Endothelial cell of umbilical vein (primary cell): ENCODE results near the gene BRSK2. TPM values are rescaled to one million over a fixed set of nuclear protein-coding genes. Genes with fewer than 3 reads are reported as not detected.

ENCODE experiments used
- BruUV-seq: library from RNA; stranded (reverse); fragments of 400-500 nt; replicated peaks from 2 replicates; lab custom pipeline; 2021; lab: Mats Ljungman, UMichigan
- CTCF ChIA-PET: fragments of 300-600, 350-600 bp; sonication (Branson Sonifier 250); formaldehyde crosslinking; loops from one replicate; lab custom pipeline; 2021; ENCODE audit warnings: antibody characterized with exemption, inconsistent platforms; lab: Charles Lee
- POLR2A ChIA-PET: fragments of 300-600, 350-600 bp; sonication (Branson Sonifier 250); formaldehyde crosslinking; loops from one replicate; lab custom pipeline; 2021; ENCODE audit warnings: antibody characterized with exemption, inconsistent platforms; lab: Charles Lee
- DNase-seq: peaks from one replicate; pipeline ENCODE4 v3.0.0-alpha.2; 2011; ENCODE audit warnings: low read depth, low spot score
- FAIRE-seq: peaks from 2 replicates; lab custom pipeline; 2011; peaks lifted over from hg19 to GRCh38; lab: Jason Lieb, UNC
- H2AFZ ChIP-seq: 2 replicates; pipeline ENCODE4 v1.6.0; 2012; ENCODE audit warnings: low read depth, low read length, control low read depth, inconsistent platforms
- H3K27ac ChIP-seq: 2 replicates; pipeline ENCODE4 v1.5.1; 2011; ENCODE audit warnings: low read depth, mild to moderate bottlenecking, control low read depth, low read length, moderate library complexity; ENCODE audit not compliant: insufficient read depth
- H3K27me3 ChIP-seq, 2 experiments: 2 replicates each; pipeline versions ENCODE4 v1.6.0 to v1.6.1; 2011; ENCODE audit warnings: low read length in 2 of 2, mixed read lengths in 1 of 2; ENCODE audit not compliant: control insufficient read depth in 2 of 2, insufficient read depth in 2 of 2
- H3K36me3 ChIP-seq, 2 experiments: 2 replicates in 1 of 2; 3 replicates in 1 of 2; pipeline ENCODE4 v1.5.1; 2011; ENCODE audit warnings: low read length in 2 of 2, mild to moderate bottlenecking in 1 of 2, moderate library complexity in 1 of 2; ENCODE audit not compliant: control insufficient read depth in 2 of 2, insufficient read depth in 2 of 2; ENCODE audit errors: extremely low read depth in 1 of 2
- H3K4me1 ChIP-seq: 3 replicates; pipeline ENCODE4 v1.5.1; 2011; ENCODE audit warnings: mild to moderate bottlenecking, low read length; ENCODE audit not compliant: control insufficient read depth, insufficient read depth; ENCODE audit errors: extremely low read depth
- H3K4me2 ChIP-seq: 2 replicates; pipeline ENCODE4 v1.6.1; 2011; ENCODE audit warnings: low read length, control low read depth, mixed read lengths; ENCODE audit not compliant: insufficient read depth
- H3K4me3 ChIP-seq, 3 experiments: fragments of 200-600 bp in 1 of 3; sonication (generic), shearing (Covaris generic) in 1 of 3; replicated peaks in 1 of 3; 2 replicates each; pipeline ENCODE4 v1.5.1; 2011 to 2016; ENCODE audit warnings: control low read depth in 3 of 3, low read length in 3 of 3, mild to moderate bottlenecking in 2 of 3, inconsistent platforms in 1 of 3, low read depth in 1 of 3, moderate library complexity in 1 of 3; ENCODE audit not compliant: insufficient read depth in 1 of 3
- H3K79me2 ChIP-seq: 2 replicates; pipeline ENCODE4 v1.6.0; 2012; ENCODE audit warnings: low read length, inconsistent platforms; ENCODE audit not compliant: control insufficient read depth, insufficient read depth
- H3K9ac ChIP-seq: replicated peaks from 2 replicates; pipeline ENCODE3; 2011; ENCODE audit warnings: low read length, control low read depth; ENCODE audit not compliant: insufficient read depth; ENCODE audit errors: extremely low read depth
- H3K9me1 ChIP-seq: replicated peaks from 3 replicates; pipeline ENCODE4 v1.6.0; 2011; ENCODE audit warnings: mild to moderate bottlenecking, low read length; ENCODE audit not compliant: control insufficient read depth, insufficient read depth; ENCODE audit errors: extremely low read depth
- H3K9me3 ChIP-seq: replicated peaks from 2 replicates; pipeline ENCODE4 v1.5.1; 2012; ENCODE audit warnings: low read length, inconsistent platforms; ENCODE audit not compliant: control insufficient read depth, insufficient read depth
- H4K20me1 ChIP-seq: replicated peaks from 2 replicates; pipeline ENCODE3; 2011; ENCODE audit warnings: mild to moderate bottlenecking, low read length; ENCODE audit not compliant: control insufficient read depth, insufficient read depth; ENCODE audit errors: extremely low read depth
- EZH2 ChIP-seq: IDR thresholded peaks from 2 replicates; pipeline ENCODE4 v1.6.1; 2012; ENCODE audit warnings: borderline replicate concordance, low read depth, mild to moderate bottlenecking, moderate library complexity, low read length, inconsistent platforms; ENCODE audit not compliant: severe bottlenecking
- FOS ChIP-seq: IDR thresholded peaks from 2 replicates; pipeline ENCODE4 v1.6.1; 2011; ENCODE audit warnings: mild to moderate bottlenecking, low read length, moderate library complexity, borderline replicate concordance; ENCODE audit not compliant: insufficient read depth
- GATA2 ChIP-seq: IDR thresholded peaks from 2 replicates; pipeline ENCODE4 v1.7.0; 2011; ENCODE audit warnings: low read depth, mild to moderate bottlenecking, moderate library complexity, mixed read lengths, low read length; ENCODE audit not compliant: insufficient read length, insufficient read depth
- JUN ChIP-seq: IDR thresholded peaks from 2 replicates; pipeline ENCODE4 v1.6.1; 2011; ENCODE audit warnings: borderline replicate concordance, low read depth; ENCODE audit not compliant: insufficient read length, insufficient read depth
- MYC ChIP-seq: IDR thresholded peaks from one replicate; pipeline ENCODE4 v1.6.1; 2011; ENCODE audit warnings: mild to moderate bottlenecking, low read depth, low read length
- POLR2A ChIP-seq: IDR thresholded peaks from 2 replicates; pipeline ENCODE4 v1.6.1; 2012; ENCODE audit warnings: low read depth, mild to moderate bottlenecking, control low read depth, low read length
- POLR2AphosphoS5 ChIP-seq: IDR thresholded peaks from 2 replicates; pipeline ENCODE4 v1.6.1; 2012; ENCODE audit warnings: low read depth, mild to moderate bottlenecking, control low read depth, low read length, moderate library complexity; ENCODE audit not compliant: insufficient read depth
- dilution Hi-C: fragments of 300-500 bp; cut with MboI; formaldehyde crosslinking; loops from one replicate; pipeline ENCODE4 v1.15.0; 2019; ENCODE audit warnings: low sequenced_read_pairs; ENCODE audit not compliant: extremely low pct_ligation_motif_present
- intact Hi-C: fragments of 100-400 bp; cut with micrococcal nuclease; formaldehyde crosslinking; loops from one replicate; pipeline ENCODE4 v1.10.0; 2022
- polyA plus RNA-seq, 4 experiments: library from polyadenylated mRNA; depleted of rRNA in 3 of 4; stranded (reverse) in 3 of 4; unstranded in 1 of 4; fragments of >200 nt; gene quantifications; 2 replicates each; pipeline versions ENCODE4 v1.2.1 to v1.2.3, GENCODE V29; 2011 to 2012; ENCODE audit warnings: missing spikeins in 1 of 4
- total RNA-seq: library from RNA; stranded (reverse); gene quantifications from 2 replicates; pipeline ENCODE4 v1.2.3, GENCODE V29; 2021
- TF ChIP-seq, protein P1 (sequence below): IDR thresholded peaks from 2 replicates; pipeline ENCODE4 v1.6.1; 2011; ENCODE audit not compliant: insufficient read depth, insufficient read length
- TF ChIP-seq, protein P2 (sequence below), 2 donors: IDR thresholded peaks; 1 replicate in 1 of 2; 2 replicates in 1 of 2; pipeline ENCODE4 v1.5.1; 2011; ENCODE audit warnings: low read length in 2 of 2, mild to moderate bottlenecking in 2 of 2, moderate library complexity in 2 of 2, control low read depth in 1 of 2, inconsistent platforms in 1 of 2, low read depth in 1 of 2; ENCODE audit not compliant: insufficient read depth in 1 of 2; ENCODE audit errors: extremely low read depth in 1 of 2

The BRSK2 gene
- total and polyA plus RNA-seq, 2 donors (not counting 3 experiments of a cell fraction or from before 2014, with no cell fraction given), result 0.08 to 0.20 TPM

DNA sequence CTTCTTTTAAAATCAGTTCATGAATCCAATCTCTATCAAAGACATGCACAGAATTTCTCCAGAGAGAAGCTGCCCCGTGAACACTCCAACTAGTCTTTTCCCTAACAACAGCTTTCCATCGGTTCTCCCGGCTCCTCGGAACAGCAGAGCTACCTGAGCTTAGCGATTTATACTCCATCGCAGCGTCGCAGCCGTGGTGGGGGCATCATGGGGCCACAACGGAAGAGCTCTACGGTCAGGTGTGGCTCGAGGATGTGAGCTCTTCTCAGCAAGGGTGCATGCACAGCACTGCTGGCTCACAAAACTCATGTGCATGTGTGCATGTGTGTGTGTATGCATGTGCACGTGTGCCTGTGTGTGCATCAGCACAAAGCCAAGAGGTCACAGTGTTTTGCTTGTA is 108.5 kb downstream of the BRSK2 start:
- H3K9ac ChIP-seq, result no peak overlapping the region
- peaks cover 10% of the 10 kb centered on the region for H3K4me1 ChIP-seq
- no peaks in the 10 kb centered on the region for H3K36me3 ChIP-seq
- no peak for FAIRE-seq
- ChIA-PET CTCF (no interaction called here), POLR2A (no interaction called here)
- no peak overlapping the region for H3K4me2 ChIP-seq
- TF ChIP-seq MYC (no peak), FOS (no peak), EZH2 (no peak), POLR2A (no peak), POLR2AphosphoS5 (no peak), JUN (no peak), GATA2 (no peak)
- TF ChIP-seq, protein P1, sequence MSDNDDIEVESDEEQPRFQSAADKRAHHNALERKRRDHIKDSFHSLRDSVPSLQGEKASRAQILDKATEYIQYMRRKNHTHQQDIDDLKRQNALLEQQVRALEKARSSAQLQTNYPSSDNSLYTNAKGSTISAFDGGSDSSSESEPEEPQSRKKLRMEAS, result no peak
- TF ChIP-seq, protein P2, sequence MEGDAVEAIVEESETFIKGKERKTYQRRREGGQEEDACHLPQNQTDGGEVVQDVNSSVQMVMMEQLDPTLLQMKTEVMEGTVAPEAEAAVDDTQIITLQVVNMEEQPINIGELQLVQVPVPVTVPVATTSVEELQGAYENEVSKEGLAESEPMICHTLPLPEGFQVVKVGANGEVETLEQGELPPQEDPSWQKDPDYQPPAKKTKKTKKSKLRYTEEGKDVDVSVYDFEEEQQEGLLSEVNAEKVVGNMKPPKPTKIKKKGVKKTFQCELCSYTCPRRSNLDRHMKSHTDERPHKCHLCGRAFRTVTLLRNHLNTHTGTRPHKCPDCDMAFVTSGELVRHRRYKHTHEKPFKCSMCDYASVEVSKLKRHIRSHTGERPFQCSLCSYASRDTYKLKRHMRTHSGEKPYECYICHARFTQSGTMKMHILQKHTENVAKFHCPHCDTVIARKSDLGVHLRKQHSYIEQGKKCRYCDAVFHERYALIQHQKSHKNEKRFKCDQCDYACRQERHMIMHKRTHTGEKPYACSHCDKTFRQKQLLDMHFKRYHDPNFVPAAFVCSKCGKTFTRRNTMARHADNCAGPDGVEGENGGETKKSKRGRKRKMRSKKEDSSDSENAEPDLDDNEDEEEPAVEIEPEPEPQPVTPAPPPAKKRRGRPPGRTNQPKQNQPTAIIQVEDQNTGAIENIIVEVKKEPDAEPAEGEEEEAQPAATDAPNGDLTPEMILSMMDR (IDR thresholded peaks at IDR 0.05; ENCODE audit: extremely low read depth in 1 of 2, insufficient read depth in 1 of 2, low read depth in 1 of 2, low read length in 2 of 2), result no peak
- peaks cover 34% of the 10 kb centered on the region for H3K79me2 ChIP-seq
- H3K27ac ChIP-seq, result no peak overlapping the region
- intact Hi-C loops, result no loop called here
- no peaks in the 10 kb centered on the region for H3K9me1 ChIP-seq
- no TSS peak for BruUV-seq
- DNase-seq, result no peak
- no peak overlapping the region for H3K4me3 ChIP-seq
- H4K20me1 ChIP-seq, result peaks cover 17% of the 10 kb centered on the region
- H2AFZ ChIP-seq, result no peak overlapping the region
- dilution Hi-C loops, result no loop called here
- no peaks in the 10 kb centered on the region for H3K9me3 ChIP-seq
- no peaks in the 10 kb centered on the region for H3K27me3 ChIP-seq
